ENCODE results near the gene DPP7.
"Not testable (repeated sequence)": the region's sequence is repeated elsewhere in the genome, so short reads cannot be mapped to it uniquely, and the experiment has no call there.

DPP7 gene

DNA sequence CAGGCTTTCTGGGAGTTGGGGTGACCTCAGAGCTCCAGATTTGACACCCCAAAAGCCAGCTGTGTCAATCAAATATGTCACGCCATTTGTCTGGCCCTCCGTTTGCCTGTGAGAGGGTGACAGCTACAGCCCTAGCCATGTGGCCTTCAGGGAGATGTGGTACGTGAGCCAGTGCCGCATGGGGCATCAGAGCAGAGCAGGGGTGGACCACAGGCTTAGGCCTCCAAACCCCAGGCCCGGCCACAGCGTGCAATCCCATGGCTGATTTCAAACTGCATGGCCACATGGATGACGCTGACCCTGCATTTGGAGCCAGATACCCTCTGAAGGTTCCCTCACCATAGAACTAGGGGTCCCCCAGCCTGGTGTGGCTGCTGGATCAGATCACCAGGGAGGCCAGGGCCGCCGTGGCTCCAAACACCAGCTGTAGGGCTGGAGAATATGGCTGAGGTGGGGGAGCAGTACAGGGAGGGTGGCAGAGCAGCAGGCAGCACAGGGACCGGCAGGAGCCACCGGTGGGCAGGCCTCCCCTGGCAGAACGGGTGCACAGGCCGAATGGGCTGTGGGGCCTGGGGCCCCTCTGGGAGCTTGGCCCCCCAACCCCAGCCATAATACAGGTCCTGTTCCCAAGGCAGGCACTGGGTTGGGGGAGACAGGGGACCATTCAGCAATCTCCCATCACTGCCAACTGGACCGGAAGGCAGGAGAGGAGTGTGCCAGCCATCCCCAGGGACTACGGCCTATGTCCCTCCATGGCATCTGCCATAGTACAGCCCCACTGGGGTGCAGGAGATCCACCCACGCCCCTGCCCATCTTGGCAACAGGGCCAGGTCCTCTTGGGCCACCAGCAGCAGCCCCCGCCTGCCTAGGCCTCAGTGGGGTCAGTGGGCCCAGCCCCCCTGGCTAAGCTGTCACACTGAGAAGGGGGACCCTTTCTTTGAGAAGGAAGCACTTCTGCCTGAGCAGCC lies 45.7 kb downstream of the DPP7 start:
- no peak for DNase-seq

DNA sequence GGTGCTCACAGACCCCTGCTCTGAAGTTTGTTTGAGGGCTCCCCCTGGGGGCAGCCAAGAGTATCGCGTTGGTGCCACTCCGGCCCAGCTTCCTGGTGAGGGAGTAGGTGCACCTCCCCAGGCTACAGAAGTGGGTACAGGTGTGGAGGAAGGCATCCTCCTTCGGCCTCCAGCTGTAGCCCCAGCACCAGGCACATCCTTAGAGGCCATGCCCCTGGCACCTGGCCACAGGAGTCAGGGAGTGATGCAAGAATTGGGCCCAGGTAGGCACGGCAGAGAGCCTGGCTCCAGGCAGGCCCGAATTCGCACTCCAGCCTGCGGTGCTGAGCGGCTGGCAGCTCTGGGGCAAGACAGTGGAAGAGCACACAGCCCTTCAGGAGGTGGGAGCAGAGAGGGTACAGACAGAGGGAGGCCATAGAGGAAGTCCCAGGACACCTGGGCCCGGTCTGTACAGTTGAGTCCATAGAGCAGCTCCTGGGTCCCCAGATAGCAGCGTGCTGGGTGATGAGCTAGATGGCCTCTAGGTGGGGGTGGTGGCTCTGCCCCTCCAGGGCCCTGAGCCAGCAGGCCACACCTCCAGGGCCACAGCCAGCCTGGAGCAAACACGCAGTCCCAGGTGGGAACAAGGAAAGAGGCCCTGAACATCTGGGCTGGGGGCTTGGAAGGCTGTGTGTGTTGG lies 46.5 kb downstream of the DPP7 start:
- peak; percentile 6 for DNase-seq

DNA sequence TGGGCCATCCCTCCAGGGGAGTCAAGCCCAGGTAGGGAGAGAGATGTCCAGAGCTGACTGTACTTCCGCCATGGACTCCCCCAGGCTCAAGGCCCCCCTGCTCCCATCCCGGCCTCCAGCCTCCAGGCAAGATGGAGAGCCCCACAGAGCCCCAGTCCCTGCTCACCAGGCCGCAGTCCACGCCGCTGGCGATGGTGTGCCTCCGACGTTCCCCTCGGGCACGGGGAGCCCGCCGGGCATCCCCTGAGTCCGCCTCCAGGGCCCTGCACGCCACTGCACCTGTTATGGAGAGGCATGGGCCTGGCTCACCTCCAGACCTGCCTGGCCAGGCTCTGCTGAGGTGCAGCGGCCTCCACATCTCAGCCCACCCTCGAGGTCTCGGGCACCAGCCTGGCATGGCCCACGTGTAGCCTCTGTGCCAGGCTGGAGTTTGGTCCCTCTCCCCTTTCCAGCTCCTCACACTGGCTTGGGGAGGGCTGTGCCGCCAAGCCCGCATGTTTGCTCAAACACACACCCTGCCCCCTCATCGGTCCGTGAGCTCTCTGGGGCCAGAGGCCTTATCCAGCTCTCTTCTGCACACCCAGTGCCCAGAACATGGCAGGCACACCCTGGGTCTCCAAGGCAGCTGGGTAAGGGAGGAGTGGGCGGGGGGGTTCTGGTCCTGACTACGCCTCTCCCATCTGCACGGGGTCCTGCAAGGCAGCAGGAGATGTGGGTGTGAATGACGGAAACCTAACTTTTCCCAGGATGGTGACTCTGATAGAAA lies 48.3 kb downstream of the DPP7 start:
- no peak for DNase-seq

DNA sequence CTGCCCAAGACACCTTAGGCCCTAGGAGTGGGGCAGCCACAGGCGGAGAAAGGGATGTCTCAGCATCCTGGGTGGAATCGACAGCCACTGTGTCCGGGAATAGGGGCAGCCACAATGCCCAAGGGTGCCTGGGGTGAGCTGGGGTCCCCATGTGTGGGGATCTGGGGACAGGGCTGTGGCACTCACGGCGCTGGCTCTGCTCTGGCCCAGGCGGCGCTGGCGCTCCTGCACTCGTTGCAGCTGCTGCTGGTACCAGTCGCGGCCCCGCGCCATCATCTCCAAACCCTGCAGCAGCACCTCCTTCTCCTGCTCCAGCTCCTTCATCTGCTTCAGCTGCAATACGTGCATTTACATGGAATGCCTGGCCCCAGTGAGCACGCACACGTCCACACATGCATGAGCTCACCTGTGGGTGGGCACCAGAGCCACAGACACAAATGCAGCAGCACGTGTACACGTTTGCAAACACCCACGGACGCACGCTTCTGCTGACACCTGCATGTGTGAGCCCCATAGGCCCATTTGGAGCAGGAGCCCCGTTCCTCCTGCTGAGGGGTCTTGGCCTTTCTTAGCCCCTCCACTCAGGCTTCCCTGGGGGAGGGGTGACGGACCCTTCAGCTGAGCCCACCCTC lies 49.1 kb downstream of the DPP7 start:
- DNase-seq: no peak

DNA sequence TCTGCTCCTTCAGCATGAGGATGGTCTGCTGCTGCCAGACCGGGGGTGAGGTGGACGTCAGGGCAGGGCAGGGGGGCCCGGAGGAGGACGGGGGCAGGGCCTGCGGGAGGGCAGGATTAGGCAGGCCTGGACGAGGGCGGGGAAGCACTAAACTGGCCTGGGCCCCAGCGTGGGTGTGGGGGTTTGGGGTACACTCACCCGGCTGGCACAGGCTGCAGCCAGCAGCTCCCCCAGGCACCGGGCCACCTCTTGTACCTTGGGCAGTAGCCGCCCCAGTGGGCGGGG lies 49.7 kb downstream of the DPP7 start:
- no peak for DNase-seq

DNA sequence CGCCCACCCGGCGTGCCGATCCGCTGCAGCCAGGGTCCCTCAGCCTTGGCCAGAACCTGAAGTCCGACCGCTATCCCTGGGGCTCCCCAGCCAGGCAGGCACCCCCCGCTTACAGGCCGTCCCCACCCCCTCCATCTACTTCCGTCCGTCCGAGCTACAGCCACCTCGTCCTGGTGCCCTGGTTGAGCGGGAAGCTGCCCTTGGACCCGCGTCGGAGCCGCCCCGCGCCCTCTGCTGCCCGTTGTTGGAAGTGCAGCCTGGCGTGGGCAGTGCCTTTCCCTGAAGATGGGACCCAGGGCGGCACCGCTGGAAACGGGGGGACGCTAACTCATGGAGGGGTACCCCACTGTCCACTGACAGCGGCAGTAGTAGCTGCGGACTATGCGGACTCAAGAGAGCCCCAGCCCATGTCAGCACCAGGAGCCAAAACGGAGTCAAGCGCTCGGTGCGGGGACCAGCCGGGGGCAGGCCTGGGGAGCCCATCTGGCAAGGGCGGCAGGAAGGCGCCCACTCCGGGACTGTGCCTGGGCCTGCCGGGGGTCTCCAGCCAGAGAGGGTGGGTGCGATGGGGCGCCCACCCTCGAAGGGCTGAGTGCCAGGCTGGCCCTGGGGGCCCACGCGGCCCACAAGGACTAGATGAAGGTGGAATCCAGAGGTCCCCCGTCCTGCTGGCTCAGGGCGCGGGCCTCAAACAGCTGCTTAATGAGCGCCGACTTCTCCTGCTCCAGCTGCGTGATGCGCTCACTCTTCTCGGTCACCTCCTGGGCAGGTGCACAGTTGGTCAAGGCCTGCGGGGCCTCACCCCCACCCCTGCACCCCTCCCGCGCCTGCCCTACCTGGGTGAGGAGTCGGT lies 50.3 kb downstream of the DPP7 start:
- DNase-seq: no peak

DNA sequence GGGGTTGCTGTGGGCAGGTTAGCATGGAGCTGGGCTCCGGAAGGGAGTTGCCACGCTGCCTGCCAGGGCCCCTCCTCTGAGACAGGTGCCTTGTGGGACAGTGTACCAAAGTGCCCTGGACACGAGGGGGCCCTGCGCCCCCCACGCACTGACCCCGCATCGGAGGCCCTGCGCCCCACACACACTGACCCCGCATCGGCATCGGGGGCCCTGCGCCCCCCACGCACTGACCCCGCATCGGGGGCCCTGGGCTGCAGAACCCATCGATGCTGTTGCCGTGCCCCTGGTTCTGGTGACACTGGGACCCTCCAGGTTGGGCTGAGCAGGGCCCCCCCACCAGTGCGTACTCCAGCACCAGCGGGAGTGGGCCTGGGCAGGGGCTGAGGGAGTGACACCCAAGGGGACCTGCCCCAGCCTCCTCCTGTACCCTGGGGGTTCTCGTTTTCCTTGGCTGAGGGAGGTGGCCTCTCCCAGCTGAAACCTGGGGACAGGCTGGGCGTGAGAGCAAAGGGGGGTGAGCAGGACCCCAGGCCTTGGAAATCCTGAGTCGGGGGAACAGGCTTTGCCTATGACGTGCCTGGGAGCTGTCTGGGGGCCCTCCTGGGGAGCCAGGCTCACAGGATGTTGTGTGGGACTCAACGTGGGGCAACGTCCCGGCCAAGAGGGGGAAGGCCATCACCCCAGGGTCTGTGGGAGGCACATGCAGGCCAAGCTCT lies 51.1 kb downstream of the DPP7 start:
- no peak for DNase-seq

DNA sequence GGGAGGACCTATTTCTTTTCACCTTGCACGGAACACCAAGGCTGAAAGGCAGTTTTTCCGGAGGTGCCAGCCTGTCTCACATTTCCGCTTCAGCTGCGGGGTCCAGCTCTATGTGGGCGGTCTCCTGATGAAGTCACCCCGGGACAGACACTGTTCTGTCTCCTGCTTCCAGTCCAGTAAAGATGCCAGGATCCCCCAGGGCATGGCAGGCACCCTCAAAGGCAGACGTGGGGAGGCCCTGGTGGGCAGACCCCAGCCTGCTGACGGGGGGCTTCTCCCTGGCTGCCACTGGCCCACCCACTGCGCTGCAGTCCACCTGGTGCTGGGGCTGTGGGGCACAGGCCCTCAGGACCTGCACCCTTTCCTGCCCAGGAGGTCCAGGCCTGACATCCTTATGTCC lies 51.7 kb downstream of the DPP7 start:
- DNase-seq: not testable (repeated sequence)

DNA sequence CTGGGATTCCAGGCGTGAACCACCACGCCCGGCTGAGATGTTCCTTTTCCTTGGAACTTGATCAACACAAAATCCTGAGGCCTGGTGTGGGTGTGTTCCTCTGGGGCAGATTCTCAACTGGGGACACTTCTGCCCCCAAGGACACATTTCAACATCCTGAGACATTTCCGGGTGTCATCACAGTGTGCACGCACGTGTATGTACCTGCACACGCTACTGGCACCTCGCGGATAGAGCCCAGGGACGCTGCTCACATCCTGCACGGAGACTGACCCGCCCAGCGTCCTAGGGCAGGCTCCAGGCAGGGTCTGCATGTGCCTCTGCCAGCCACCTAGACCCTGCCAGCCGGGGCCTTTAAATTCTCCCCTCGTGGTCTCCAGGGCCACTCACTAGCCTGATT lies 52.1 kb downstream of the DPP7 start:
- DNase-seq: no peak
